ENCODE measurements around the gene NMUR2.

DNA sequence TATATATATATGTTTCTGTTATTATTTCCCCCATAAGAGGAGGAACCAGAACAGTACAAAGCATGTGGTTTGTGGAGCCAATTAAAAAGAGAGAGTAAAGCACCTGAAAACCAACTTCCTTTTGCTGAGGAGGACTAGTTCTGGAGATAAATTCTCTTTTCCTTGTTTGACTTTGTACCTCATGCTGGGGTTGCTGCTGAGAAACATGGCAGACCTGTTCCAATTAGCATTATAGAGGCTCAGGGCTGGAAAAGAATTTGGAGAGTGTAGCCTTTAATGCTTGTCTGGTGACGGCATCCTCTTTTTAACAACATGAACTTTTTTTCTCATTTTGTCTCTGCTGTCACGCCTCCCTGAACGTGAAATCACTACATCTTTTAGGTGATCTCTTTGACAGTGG is 32.8 kb upstream of the NMUR2 start:
- no peak for TF ChIP-seq POLR2A (IDR thresholded peaks at IDR 0.05)
- TF ChIP-seq, protein P1, sequence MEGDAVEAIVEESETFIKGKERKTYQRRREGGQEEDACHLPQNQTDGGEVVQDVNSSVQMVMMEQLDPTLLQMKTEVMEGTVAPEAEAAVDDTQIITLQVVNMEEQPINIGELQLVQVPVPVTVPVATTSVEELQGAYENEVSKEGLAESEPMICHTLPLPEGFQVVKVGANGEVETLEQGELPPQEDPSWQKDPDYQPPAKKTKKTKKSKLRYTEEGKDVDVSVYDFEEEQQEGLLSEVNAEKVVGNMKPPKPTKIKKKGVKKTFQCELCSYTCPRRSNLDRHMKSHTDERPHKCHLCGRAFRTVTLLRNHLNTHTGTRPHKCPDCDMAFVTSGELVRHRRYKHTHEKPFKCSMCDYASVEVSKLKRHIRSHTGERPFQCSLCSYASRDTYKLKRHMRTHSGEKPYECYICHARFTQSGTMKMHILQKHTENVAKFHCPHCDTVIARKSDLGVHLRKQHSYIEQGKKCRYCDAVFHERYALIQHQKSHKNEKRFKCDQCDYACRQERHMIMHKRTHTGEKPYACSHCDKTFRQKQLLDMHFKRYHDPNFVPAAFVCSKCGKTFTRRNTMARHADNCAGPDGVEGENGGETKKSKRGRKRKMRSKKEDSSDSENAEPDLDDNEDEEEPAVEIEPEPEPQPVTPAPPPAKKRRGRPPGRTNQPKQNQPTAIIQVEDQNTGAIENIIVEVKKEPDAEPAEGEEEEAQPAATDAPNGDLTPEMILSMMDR (IDR thresholded peaks at IDR 0.05) = no peak
